ENCODE results near the gene WDR38.

GRCh38 chr9:124889006-124889405 is 35.7 kb downstream of the WDR38 start:
- TF ChIP-seq CTCF (conservative IDR thresholded peaks at IDR 0.05; ENCODE audit: low read depth, low read length) (no peak), POLR2A (IDR thresholded peaks at IDR 0.05; ENCODE audit: low read depth, low read length) (no peak), USF2 (IDR thresholded peaks at IDR 0.05; ENCODE audit: low read depth, low read length) (no peak), RFX5 (IDR thresholded peaks at IDR 0.05; ENCODE audit: low read depth, low read length) (no peak), RCOR1 (IDR thresholded peaks at IDR 0.05; ENCODE audit: insufficient replicate concordance, low read length) (no peak), RAD21 (IDR thresholded peaks at IDR 0.05; ENCODE audit: low read length) (no peak), MAZ (IDR thresholded peaks at IDR 0.05; ENCODE audit: borderline replicate concordance, low read depth, low read length) (no peak), MAFK (IDR thresholded peaks at IDR 0.05; ENCODE audit: low read depth, low read length) (no peak), CHD1 (IDR thresholded peaks at IDR 0.05; ENCODE audit: low read depth, low read length) (no peak), SMC3 (IDR thresholded peaks at IDR 0.05; ENCODE audit: low read depth, low read length) (no peak), FOS (IDR thresholded peaks at IDR 0.05; ENCODE audit: low read depth, low read length) (no peak), MXI1 (IDR thresholded peaks at IDR 0.05; ENCODE audit: borderline replicate concordance, low read depth, low read length) (no peak)

All from IMR-90 (cell line).